K562 (cell line): Measurements from ENCODE around the gene MARS1. TPM values are rescaled to one million over a fixed set of nuclear protein-coding genes. Genes with fewer than 3 reads are reported as not detected.

ENCODE experiments used
- ARID1B ChIP-seq: fragments of 450-650 bp; IDR thresholded peaks from 2 replicates; pipeline ENCODE4 v1.6.1; 2016; ENCODE audit warnings: antibody characterized with exemption, mild to moderate bottlenecking, inconsistent platforms
- CGGBP1 ChIP-seq: fragments of 250-450 bp; sonication (Bioruptor Pico); IDR thresholded peaks from 2 replicates; pipeline ENCODE4 v1.9.0; 2021; ENCODE audit warnings: mild to moderate bottlenecking
- DACH1 ChIP-seq: fragments of 450-650 bp; IDR thresholded peaks from 2 replicates; pipeline ENCODE4 v1.6.1; 2018; ENCODE audit not compliant: partially characterized antibody
- EGR1 ChIP-seq: fragments of 450-650 bp; conservative IDR thresholded peaks from 2 replicates; pipeline ENCODE4 v1.6.1; 2017; ENCODE audit warnings: mild to moderate bottlenecking
- EHMT2 ChIP-seq: fragments of 450-650 bp; IDR thresholded peaks from 2 replicates; pipeline ENCODE4 v1.6.1; 2018; ENCODE audit warnings: antibody characterized with exemption
- GABPB2 ChIP-seq: fragments of 250-450 bp; sonication (Bioruptor Pico); conservative IDR thresholded peaks from 2 replicates; pipeline ENCODE4 v1.5.1; 2021; ENCODE audit warnings: mild to moderate bottlenecking
- HDAC8 ChIP-seq: fragments of 450-650 bp; IDR thresholded peaks from 2 replicates; pipeline ENCODE4 v1.6.1; 2016; ENCODE audit warnings: mild to moderate bottlenecking, missing genetic modification characterization, moderate library complexity, missing compliant biosample characterization
- HINFP ChIP-seq: fragments of 450-650 bp; conservative IDR thresholded peaks from 2 replicates; pipeline ENCODE4 v1.6.1; 2016; ENCODE audit warnings: missing genetic modification characterization, low read depth, mild to moderate bottlenecking, control low read depth, missing compliant biosample characterization
- HMGN3 ChIP-seq: IDR thresholded peaks from 2 replicates; pipeline ENCODE4 v1.6.1; 2011; ENCODE audit warnings: borderline replicate concordance, low read depth, mild to moderate bottlenecking, mixed read lengths, low read length; ENCODE audit not compliant: insufficient read length; ENCODE audit errors: extremely low read depth
- MBD1 ChIP-seq: fragments of 250-450 bp; sonication (Bioruptor Pico); IDR thresholded peaks from 2 replicates; pipeline ENCODE4 v1.8.0; 2022; ENCODE audit warnings: inconsistent platforms
- NR0B1 ChIP-seq: fragments of 450-650 bp; IDR thresholded peaks from one replicate; pipeline ENCODE4 v1.6.1; 2018; ENCODE audit warnings: mild to moderate bottlenecking, moderate library complexity; ENCODE audit not compliant: partially characterized antibody
- NUFIP1 ChIP-seq: fragments of 450-650 bp; IDR thresholded peaks from 2 replicates; pipeline ENCODE4 v1.6.1; 2018; ENCODE audit not compliant: partially characterized antibody
- POU5F1 ChIP-seq: fragments of 150-350 bp; IDR thresholded peaks from 2 replicates; pipeline ENCODE4 v1.6.1; 2014; ENCODE audit warnings: borderline replicate concordance, low read length, low read depth, mild to moderate bottlenecking; ENCODE audit not compliant: partially characterized antibody
- PTBP1 ChIP-seq: fragments of 200-400 bp; formaldehyde crosslinking; IDR thresholded peaks from 2 replicates; pipeline ENCODE4 v1.6.1; 2017; ENCODE audit warnings: low read depth, low read length
- RB1 ChIP-seq: fragments of 450-650 bp; IDR thresholded peaks from 2 replicates; pipeline ENCODE4 v1.6.1; 2017; ENCODE audit warnings: low read depth, mild to moderate bottlenecking
- RBM15 ChIP-seq: fragments of 200-400 bp; formaldehyde crosslinking; IDR thresholded peaks from 2 replicates; pipeline ENCODE4 v1.6.1; 2018; ENCODE audit warnings: mild to moderate bottlenecking, low read length, moderate library complexity; ENCODE audit not compliant: insufficient read depth
- SIX5 ChIP-seq, 2 experiments: IDR thresholded peaks; 2 replicates each; pipeline ENCODE4 v1.6.1; 2011; ENCODE audit warnings: low read length in 2 of 2, borderline replicate concordance in 1 of 2, low read depth in 1 of 2, mild to moderate bottlenecking in 1 of 2, moderate library complexity in 1 of 2; ENCODE audit not compliant: insufficient read depth in 1 of 2
- SUPT5H ChIP-seq: fragments of 450-650 bp; IDR thresholded peaks from 2 replicates; pipeline ENCODE4 v1.6.1; 2016
- TFAM ChIP-seq: fragments of 250-450 bp; sonication (Bioruptor Pico); conservative IDR thresholded peaks from 2 replicates; pipeline ENCODE4 v1.5.0; 2021; ENCODE audit warnings: mild to moderate bottlenecking, moderate library complexity
- TRIM24 ChIP-seq, 2 experiments: fragments of 450-650 bp; IDR thresholded peaks; 2 replicates each; pipeline ENCODE4 v1.6.1; 2016
- U2AF1 ChIP-seq: fragments of 200-400 bp; formaldehyde crosslinking; optimal IDR thresholded peaks from 2 replicates; pipeline ENCODE3; 2017; ENCODE audit warnings: mild to moderate bottlenecking, low read depth, low read length, moderate library complexity
- U2AF2 ChIP-seq: fragments of 200-400 bp; formaldehyde crosslinking; optimal IDR thresholded peaks from 2 replicates; pipeline ENCODE3; 2017; ENCODE audit warnings: low read depth, mild to moderate bottlenecking, low read length
- ZBTB1 ChIP-seq: sonication (generic); formaldehyde crosslinking; IDR thresholded peaks from 2 replicates; pipeline ENCODE4 v1.8.1; 2023; ENCODE audit warnings: missing genetic modification reagents, low read depth, mild to moderate bottlenecking, borderline replicate concordance
- ZNF184 ChIP-seq: sonication (generic); formaldehyde crosslinking; IDR thresholded peaks from 2 replicates; pipeline ENCODE4 v1.5.0; 2020; ENCODE audit warnings: missing genetic modification reagents
- polyA plus RNA-seq, 8 experiments: library from polyadenylated mRNA; depleted of rRNA in 4 of 8; stranded (reverse) in 5 of 8; unstranded in 3 of 8; fragments of >200 nt; fragmentation: Nextera tagmentation in 2 of 8; fragmentation: Illumina TruSeq in 1 of 8; extraction: Ambion mirVana in 2 of 8; extraction: Trizol in 1 of 8; gene quantifications; 2 replicates each; pipeline versions ENCODE4 v1.2.1 to v1.2.3, GENCODE V29; 2011 to 2014; ENCODE audit warnings: inconsistent platforms in 1 of 8, missing spikeins in 1 of 8
- total RNA-seq, 7 experiments: library from RNA; depleted of rRNA in 6 of 7; stranded (reverse); fragments of >200 nt in 6 of 7; fragmentation: Illumina TruSeq in 2 of 7; extraction: Trizol in 2 of 7; gene quantifications; 2 replicates each; pipeline versions ENCODE4 v1.2.1 to v1.2.3, GENCODE V29; 2011 to 2021; ENCODE audit warnings: low replicate concordance in 1 of 7

MARS1 gene
- total and polyA plus RNA-seq, 9 of the 15 experiments (the other 6 are each of a cell fraction or from before 2014, with no cell fraction given), result 117 to 382 (median 220) TPM

- TF ChIP-seq NR0B1 (no peak), MBD1 (CRISPR knock-in tag) (no peak), U2AF2 (no peak), EHMT2 (no peak), SIX5 (IDR thresholded peaks at IDR 0.05; ENCODE audit: borderline replicate concordance in 1 of 2, insufficient read depth in 1 of 2, low read depth in 1 of 2, low read length in 2 of 2) (no peak), HINFP (tag) (no peak), PTBP1 (no peak), RBM15 (no peak), TRIM24 (IDR thresholded peaks at IDR 0.05) (no peak), TFAM (CRISPR knock-in tag) (no peak), NUFIP1 (no peak), RB1 (peak; percentile 45; the same call in 1 of the 2 replicates), EGR1 (no peak), ZBTB1 (0 out of 2 replicates have a peak, but pooled peaks have one; percentile 12), ZNF184 (no peak), SUPT5H (no peak; the same call in 1 of the 2 replicates), U2AF1 (no peak), HMGN3 (no peak), CGGBP1 (CRISPR knock-in tag) (no peak), HDAC8 (tag) (no peak; the same call in 1 of the 2 replicates), GABPB2 (CRISPR knock-in tag) (no peak), POU5F1 (no peak), DACH1 (no peak), ARID1B (no peak; the same call in 1 of the 2 replicates)
Measured at GRCh38 chr12:57459055-57459749, 28.7 kb upstream of the MARS1 start (continued).
